OCI-LY3 (cell line): ENCODE data around the gene ACP6.

Source experiments
- CTCF ChIP-seq: fragments of 200-600, 300-600 bp; sonication (generic); IDR thresholded peaks from 2 replicates; pipeline ENCODE4 v1.5.1; 2014; ENCODE audit warnings: antibody characterized with exemption, low read length, low read depth
- EZH2phosphoT487 ChIP-seq: fragments of 200-600 bp; shearing (Covaris generic); IDR thresholded peaks from 2 replicates; pipeline ENCODE4 v1.6.1; 2018; ENCODE audit warnings: antibody characterized with exemption, mixed run types, low read depth

DNA sequence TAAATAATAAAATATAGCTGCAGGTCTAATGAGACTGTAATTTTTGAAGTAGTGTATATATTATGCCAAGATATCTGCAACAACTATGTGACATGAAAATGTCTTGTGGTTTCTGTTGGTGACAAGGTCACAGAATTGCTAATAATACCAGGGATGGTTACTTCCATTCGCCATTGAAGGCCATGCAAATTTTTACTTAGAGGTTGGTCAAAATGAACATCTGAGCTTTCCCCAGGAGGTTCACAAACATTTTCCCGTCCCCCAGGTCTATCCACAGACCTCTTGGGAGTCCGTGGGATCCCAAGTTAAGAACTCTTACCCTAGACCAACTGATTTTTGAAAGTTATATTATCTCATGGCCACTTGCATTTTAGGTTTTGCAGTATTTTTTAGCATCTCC lies 66.3 kb downstream of the ACP6 start:
- TF ChIP-seq CTCF: no peak
- TF ChIP-seq EZH2phosphoT487: no peak
